ENCODE data around the gene B4GALT6.

The B4GALT6 gene

DNA sequence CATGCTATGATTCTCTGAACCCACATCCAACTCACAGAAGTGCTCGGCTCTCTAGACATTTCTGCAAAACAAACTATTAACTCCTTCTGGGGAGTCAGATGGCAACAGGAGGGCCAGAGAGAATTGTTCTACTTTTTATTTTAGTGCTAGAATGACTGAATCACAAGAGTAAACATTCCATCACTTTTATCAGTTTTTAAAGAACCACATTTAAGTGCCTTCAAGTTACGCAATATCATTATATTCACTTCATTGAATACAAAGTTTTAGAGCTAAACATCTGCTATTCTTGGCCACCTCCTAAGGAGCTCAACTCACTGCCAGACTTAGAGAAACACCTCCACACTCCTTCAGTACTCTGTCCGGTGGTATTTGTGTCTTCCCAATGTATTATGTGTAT, 22.4 kb downstream of the B4GALT6 start:
- DNase-seq (ENCODE audit: low read depth in 2 of 3, low spot score in 2 of 3): no peak

DNA sequence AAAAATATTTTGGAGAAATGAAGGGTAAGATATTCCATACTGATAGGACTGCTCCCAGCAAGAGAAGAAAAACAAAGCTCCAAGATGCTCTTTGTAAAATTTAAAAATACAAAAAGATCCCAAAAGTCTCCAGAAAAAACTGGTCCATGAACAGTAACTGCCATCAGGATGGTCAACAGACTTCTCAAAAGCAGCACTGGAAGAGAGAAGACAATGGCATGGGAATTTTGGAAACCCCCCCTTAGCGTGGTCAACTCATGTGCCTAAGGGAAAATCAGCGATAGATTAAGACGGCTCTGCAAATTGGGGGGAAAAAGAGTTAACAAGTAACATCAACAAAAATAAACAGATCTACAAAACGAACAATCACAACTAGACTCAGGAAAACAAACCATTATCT, 23.6 kb downstream of the B4GALT6 start:
- DNase-seq (ENCODE audit: low read depth in 2 of 3, low spot score in 2 of 3): no peak

DNA sequence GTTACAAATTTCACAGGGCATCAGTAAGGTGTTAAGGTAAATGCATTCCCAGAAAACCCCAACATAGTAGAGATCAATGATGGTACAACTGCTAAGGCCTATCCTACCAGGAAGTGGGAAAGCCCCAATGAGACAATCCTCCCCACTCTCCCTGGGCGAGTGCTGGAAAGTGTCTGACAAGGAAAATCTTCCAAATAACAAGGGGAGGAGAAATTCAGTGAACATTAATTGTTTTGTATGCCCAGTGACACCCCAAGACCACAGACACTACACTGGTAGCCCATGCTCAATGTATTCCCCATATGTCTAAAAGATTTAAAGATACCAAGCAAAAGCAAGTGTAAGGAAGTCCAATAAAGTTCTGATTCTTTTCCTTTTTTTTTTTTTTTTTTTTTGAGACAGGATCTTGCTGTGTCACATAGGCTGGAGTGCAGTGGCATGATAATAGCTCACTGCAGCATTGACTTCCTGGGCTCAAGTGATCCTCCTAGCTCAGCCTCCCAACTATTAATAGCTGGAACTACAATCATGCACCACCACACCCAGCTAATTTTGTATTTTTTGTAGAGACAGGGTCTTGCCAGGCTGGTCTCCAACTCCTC, 24.7 kb downstream of the B4GALT6 start:
- no peak for DNase-seq (ENCODE audit: low read depth in 2 of 3, low spot score in 2 of 3)

DNA sequence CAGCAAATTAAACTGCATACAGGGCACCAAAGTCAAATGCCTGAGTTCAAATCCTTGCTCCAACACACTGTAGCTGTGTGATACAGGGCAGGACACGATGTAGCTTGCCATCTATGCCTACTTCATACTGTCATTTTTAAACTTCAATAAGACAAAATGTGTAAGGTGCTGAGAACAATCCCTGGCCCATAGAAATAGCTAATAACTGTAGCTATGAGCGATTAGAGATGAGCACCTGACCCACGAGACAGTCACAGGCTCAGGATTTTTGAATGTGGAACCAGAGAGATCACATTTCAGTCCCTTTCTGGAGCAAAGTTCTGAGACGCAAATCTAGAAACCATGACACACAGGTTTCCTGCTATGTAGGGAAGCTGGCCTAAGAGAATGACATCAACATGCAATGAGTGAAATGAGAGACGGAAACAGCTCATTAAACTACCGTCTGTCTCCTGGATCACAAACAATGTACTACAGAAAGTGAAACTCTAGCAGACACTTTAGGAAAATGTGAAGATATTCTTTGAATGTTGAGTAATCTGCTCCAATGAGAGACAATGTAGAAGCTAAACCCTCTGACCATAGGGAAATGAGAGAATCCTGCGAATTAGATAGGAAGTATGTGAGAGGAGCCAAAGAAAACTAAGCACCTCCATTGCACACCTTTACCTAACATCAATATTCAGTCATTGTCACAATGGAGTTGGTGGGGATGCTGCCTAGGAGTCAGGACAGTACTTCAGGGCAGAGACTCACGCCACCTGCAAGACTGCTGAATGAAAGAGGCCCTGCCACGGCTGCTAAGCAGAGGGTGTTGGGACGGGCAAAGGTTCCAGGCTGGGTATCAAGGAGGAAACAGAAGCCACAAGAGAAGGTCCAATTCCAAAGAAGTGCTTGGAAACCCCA, 25.5 kb downstream of the B4GALT6 start:
- no peak for DNase-seq (ENCODE audit: low read depth in 2 of 3, low spot score in 2 of 3)

- peak in 2 of 3 experiments; percentile 12 to 16 for DNase-seq (ENCODE audit: low read depth in 2 of 3, low spot score in 2 of 3)
These were observed 26.3 kb downstream of the B4GALT6 start for GRCh38 chr18:31657823-31658669.

DNA sequence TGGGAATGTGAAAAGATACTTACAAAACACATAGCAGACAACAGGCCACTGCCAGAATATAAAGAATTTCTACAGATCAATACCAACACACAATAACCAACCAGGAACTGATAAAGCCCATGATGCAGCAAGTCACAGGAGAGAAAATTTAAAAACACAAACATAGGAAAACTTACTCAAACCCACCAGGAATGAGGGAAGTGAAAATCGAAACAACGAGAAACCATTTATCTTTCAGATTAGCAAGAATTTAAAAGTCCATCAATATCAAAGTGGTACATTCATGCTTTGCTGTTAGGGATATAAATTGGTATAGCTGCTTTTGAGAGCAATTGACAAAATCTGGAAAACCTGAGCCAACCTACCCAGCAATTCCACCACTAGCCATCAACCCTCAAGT, 27.6 kb downstream of the B4GALT6 start:
- no peak for DNase-seq (ENCODE audit: low read depth in 2 of 3, low spot score in 2 of 3)

- DNase-seq (ENCODE audit: low read depth in 2 of 3, low spot score in 2 of 3): no peak
These were observed 29.0 kb downstream of the B4GALT6 start for GRCh38 chr18:31655354-31655753.

GRCh38 chr18:31652877-31653276, 31.5 kb downstream of the B4GALT6 start:
- DNase-seq (ENCODE audit: low read depth in 2 of 3, low spot score in 2 of 3): no peak

GRCh38 chr18:31652357-31652756, 32.0 kb downstream of the B4GALT6 start:
- no peak for DNase-seq (ENCODE audit: low read depth in 2 of 3, low spot score in 2 of 3)

GRCh38 chr18:31651369-31651768, 33.0 kb downstream of the B4GALT6 start:
- no peak for DNase-seq (ENCODE audit: low read depth in 2 of 3, low spot score in 2 of 3)

GRCh38 chr18:31649978-31650719, 34.2 kb downstream of the B4GALT6 start:
- no peak for DNase-seq (ENCODE audit: low read depth in 2 of 3, low spot score in 2 of 3)

DNA sequence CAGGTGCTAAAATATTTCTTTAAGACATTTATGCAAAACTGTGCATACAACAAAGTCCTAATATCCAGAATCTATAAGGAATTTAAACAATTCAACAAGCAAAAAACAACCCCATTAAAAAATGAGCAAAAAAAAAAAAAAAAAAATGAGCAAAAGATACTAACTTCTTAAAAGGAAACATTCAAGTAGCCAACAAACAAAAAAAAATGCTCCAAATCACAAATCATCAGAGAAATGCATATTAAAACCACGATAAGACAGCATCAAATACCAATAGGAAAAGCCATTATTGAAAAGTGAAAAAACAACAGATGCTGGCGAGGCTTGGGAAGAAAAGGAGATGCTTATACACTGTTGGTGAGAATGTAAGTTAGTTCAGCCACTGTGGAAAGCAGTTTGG, 34.9 kb downstream of the B4GALT6 start:
- no peak for DNase-seq (ENCODE audit: low read depth in 2 of 3, low spot score in 2 of 3)

DNA sequence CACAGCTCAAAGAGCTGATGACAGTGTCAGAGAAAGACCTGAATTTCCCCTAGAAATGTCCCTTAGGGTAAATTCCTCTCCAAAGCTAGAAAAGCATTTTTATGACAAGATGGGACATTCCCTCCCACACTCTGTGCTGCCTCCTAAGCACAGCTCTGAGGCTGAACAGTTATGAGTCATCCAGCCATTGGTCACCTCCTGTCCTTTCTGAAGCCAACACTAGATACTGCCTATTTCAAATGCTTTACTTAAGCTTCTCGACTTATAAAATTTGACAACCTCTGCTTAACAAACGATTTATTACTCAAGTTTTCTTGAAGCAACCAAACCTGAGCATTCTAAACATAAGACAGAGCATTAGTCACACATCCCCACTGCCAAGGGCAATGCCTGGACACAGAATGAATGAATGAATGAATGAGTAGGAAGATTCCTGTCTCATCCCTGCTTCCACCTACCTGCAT, 35.4 kb downstream of the B4GALT6 start:
- DNase-seq (ENCODE audit: low read depth in 2 of 3, low spot score in 2 of 3): no peak

DNA sequence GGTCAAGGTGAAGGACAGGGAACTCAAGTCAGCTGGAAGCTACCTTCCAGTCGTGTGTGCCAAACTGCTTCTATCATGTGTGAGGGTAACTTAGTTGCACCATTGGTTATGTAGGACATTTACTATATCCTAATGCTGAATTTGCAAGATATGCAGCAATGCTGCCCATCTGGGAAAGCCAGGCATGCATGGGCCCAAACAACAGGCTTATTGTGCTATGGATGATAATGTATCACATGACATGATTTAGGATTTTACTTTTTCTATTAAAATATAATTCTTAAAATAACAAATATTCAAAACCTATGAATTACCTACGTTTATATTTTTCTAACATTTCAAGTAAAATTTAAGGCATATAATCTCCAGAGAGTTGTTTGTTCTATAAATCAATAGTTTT, 35.9 kb downstream of the B4GALT6 start:
- no peak for DNase-seq (ENCODE audit: low read depth in 2 of 3, low spot score in 2 of 3)

DNA sequence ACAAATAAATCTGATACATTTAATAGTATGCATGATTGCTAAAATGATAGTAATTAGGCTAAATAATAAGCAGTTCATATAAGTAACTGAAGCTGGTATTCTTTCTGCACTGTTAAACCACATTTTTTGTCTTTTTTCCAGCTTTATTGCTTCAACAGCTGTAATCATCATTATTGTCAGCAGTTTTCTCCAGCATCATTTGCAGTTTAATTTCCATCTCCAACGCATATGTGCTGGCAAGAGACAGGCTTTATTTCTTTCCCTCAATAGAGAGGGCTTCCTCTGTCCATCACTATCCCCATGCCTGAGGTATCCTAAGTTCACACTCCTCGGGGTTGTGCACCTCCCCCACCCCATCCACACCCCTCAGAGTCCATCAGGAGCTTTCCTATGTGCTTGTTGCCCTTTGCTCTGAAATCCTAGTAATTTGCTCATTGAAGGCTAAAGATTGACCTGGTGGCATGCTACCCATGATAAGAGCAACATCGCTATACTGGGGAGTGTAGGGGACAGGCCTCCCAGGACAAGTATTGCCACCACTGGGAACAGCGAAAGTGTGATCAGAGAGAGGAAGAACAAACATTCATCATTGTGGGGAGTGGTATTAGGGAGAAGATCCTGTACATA, 37.1 kb downstream of the B4GALT6 start:
- no peak for DNase-seq (ENCODE audit: low read depth in 2 of 3, low spot score in 2 of 3)

DNA sequence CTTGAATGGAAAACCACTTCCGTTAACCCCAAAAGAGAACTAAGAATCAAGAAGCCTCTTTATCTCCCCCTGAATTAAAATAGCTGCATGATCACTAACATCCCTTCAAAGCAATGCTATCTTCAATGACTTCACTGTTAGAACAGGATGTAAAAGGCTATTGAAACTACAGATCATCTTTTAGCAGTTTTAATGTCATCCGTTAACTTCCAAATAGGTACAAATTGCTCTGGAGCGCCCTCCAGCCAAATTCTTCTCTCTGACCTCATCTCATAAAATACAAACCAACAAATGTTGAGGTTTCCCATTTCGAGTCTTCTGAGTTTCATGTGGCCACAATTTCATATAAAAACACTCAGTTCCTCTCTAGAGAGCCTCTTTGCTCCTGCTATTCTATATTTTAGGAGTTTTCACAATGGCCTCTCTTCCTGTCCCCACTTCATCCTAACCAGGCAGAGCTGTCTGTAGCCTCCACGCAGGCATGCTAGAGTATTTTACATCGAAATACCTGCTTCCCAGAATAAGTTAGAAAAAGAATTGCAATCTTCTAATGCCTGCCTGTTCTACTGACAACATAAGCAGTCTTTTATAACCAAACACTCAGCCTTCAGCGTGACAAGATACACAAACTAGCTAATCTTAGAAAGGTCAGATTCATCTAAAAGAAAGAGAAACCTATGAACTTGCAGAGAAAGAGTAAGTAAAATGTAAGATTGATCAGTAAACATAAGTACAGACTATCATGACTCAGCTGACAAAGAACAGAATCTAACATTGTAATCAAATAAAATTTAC, 37.9 kb downstream of the B4GALT6 start:
- no peak for DNase-seq (ENCODE audit: low read depth in 2 of 3, low spot score in 2 of 3)

- no peak for DNase-seq (ENCODE audit: low read depth in 2 of 3, low spot score in 2 of 3)
These were observed 39.0 kb downstream of the B4GALT6 start for GRCh38 chr18:31645411-31645810.

DNA sequence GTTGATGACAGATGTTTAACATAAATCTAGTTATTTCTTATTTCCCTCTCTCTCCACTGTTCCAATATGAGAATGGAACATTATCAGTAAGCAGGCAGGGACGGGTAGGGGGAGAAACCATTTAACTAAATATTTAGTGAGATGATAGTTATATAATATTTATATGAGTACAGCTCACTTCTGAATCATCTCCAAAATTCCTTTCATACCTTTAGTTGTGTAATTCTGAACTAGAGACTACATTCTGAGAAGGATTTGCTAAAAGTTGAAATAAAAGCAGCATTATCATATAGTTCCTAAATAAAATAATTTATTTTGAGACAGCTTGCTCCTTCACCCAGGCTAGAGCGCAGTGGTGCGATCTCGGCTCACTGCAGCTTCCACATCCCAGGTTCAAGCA, 41.4 kb downstream of the B4GALT6 start:
- DNase-seq (ENCODE audit: low read depth in 2 of 3, low spot score in 2 of 3): no peak

DNA sequence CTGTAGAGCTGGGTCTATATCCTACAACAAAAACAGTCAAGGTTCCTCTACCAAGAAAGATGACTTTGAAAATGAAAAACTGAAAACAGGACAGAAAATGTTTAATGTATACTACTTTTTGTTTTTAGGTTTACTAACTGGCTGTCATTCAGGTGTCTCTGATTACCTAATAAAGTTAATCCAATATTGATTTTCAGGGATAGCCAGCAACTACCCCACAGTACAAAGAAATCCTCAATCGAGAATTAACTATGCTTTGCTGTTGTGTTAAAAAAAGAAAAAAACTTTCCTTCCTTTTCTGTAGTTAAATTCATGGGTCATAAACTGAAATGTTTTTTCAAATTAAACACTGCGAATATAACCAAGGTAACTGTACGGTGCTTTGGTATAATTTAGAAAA, 46.9 kb downstream of the B4GALT6 start:
- no peak for DNase-seq (ENCODE audit: low read depth in 2 of 3, low spot score in 2 of 3)

DNA sequence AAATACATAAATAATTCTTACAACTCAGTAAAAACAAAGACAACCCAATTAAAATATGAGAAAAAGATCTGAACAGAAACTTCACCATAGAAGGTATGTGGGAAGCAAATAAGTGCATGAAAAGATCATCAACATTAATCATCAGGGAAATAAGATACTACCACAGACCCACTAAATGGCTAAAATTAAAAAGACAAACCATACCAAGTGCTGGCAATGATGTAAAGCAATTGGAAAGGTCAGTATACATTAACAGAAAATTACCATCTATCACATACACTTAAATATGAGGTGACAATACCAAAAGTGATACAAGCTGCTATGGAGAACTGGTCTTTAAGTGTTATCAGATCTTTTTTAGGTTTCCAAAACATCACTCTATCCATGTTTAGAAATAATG, 48.0 kb downstream of the B4GALT6 start:
- no peak for DNase-seq (ENCODE audit: low read depth in 2 of 3, low spot score in 2 of 3)
